ACC112 (cell line): ENCODE results near the gene RADIL.

Experiments used
- H2AFZ ChIP-seq: fragments of 200-600 bp; sonication (generic); one replicate; pipeline ENCODE4 v1.6.0; 2017; ENCODE audit warnings: antibody characterized with exemption, low read length; ENCODE audit not compliant: unreplicated experiment
- H3K27ac ChIP-seq: fragments of 200-600 bp; sonication (generic); 2 replicates; pipeline ENCODE4 v1.5.1; 2014; ENCODE audit warnings: low read depth, mild to moderate bottlenecking, antibody characterized with exemption, low read length, moderate library complexity
- H3K27me3 ChIP-seq: fragments of 200-600 bp; sonication (generic); 2 replicates; pipeline ENCODE4 v1.6.1; 2014; ENCODE audit warnings: mild to moderate bottlenecking, antibody characterized with exemption, low read length, moderate library complexity, mixed read lengths; ENCODE audit not compliant: insufficient read depth
- H3K36me3 ChIP-seq: fragments of 200-600 bp; sonication (generic); 2 replicates; pipeline ENCODE4 v1.6.1; 2016; ENCODE audit warnings: mild to moderate bottlenecking, antibody characterized with exemption, low read length, moderate library complexity, mixed read lengths; ENCODE audit not compliant: insufficient read depth
- H3K4me1 ChIP-seq: fragments of 200-600 bp; sonication (generic); one replicate; pipeline ENCODE4 v1.6.1; 2016; ENCODE audit warnings: low read length, mixed read lengths; ENCODE audit not compliant: insufficient read depth, unreplicated experiment, control insufficient read depth
- H3K4me3 ChIP-seq: fragments of 200-600 bp; sonication (generic); 2 replicates; pipeline ENCODE4 v1.5.1; 2014; ENCODE audit warnings: mild to moderate bottlenecking, low read depth, low read length
- H3K79me2 ChIP-seq: fragments of 200-600 bp; sonication (generic); one replicate; pipeline ENCODE4 v1.6.0; 2016; ENCODE audit warnings: low read length; ENCODE audit not compliant: control insufficient read depth, unreplicated experiment, insufficient read depth

The RADIL gene

GRCh38 chr7:4868493-4868892, 15.0 kb downstream of the RADIL start:
- H2AFZ ChIP-seq = no peak overlapping the region
- no peaks in the 10 kb centered on the region for H3K4me1 ChIP-seq
- no peaks in the 10 kb centered on the region for H3K36me3 ChIP-seq
- H3K4me3 ChIP-seq = no peak overlapping the region
- H3K79me2 ChIP-seq = no peaks in the 10 kb centered on the region
- H3K27me3 ChIP-seq = peaks cover 16% of the 10 kb centered on the region
- H3K27ac ChIP-seq = no peak overlapping the region

GRCh38 chr7:4866528-4867496, 16.7 kb downstream of the RADIL start:
- H3K27me3 ChIP-seq = peaks cover 28% of the 10 kb centered on the region
- no peak overlapping the region for H3K27ac ChIP-seq
- H3K36me3 ChIP-seq = no peaks in the 10 kb centered on the region
- no peak overlapping the region for H3K4me3 ChIP-seq
- no peaks in the 10 kb centered on the region for H3K4me1 ChIP-seq
- no peaks in the 10 kb centered on the region for H3K79me2 ChIP-seq
- no peak overlapping the region for H2AFZ ChIP-seq

- Histone ChIP-seq H3K4me1 (no peaks in the 10 kb centered on the region), H3K27me3 (peaks cover 63% of the 10 kb centered on the region), H3K36me3 (no peaks in the 10 kb centered on the region), H3K4me3 (no peak overlapping the region), H3K79me2 (no peaks in the 10 kb centered on the region), H3K27ac (no peak overlapping the region), H2AFZ (no peak overlapping the region)
Observed at GRCh38 chr7:4862156-4862555, 21.4 kb downstream of the RADIL start.

GRCh38 chr7:4861673-4862072, 21.8 kb downstream of the RADIL start, which contains the start of gene PAPOLB:
PAPOLB (minus strand) TSS chr7:4862030; CDS start chr7:4861810, 220 bp downstream.
- Histone ChIP-seq H3K36me3 (no peaks in the 10 kb centered on the region), H3K79me2 (no peaks in the 10 kb centered on the region), H2AFZ (no peak within 1 kb of the TSS), H3K4me3 (no peak within 1 kb of the TSS), H3K27ac (no peak within 1 kb of the TSS), H3K27me3 (peaks cover 63% of the 10 kb centered on the region), H3K4me1 (no peaks in the 10 kb centered on the region)

- no peaks in the 10 kb centered on the region for H3K4me1 ChIP-seq
- H3K27me3 ChIP-seq = peaks cover 63% of the 10 kb centered on the region
- H3K36me3 ChIP-seq = no peaks in the 10 kb centered on the region
- H3K4me3 ChIP-seq = no peak overlapping the region
- no peak overlapping the region for H3K27ac ChIP-seq
- H3K79me2 ChIP-seq = no peaks in the 10 kb centered on the region
- no peak overlapping the region for H2AFZ ChIP-seq
Observed at GRCh38 chr7:4861227-4861626, 22.3 kb downstream of the RADIL start.

- Histone ChIP-seq H3K27ac (no peak overlapping the region), H3K4me3 (no peak overlapping the region), H2AFZ (no peak overlapping the region), H3K4me1 (no peaks in the 10 kb centered on the region), H3K79me2 (no peaks in the 10 kb centered on the region), H3K27me3 (peaks cover 38% of the 10 kb centered on the region), H3K36me3 (no peaks in the 10 kb centered on the region)
Observed at GRCh38 chr7:4857189-4857588, 26.3 kb downstream of the RADIL start.

GRCh38 chr7:4856336-4857057, 27.0 kb downstream of the RADIL start:
- Histone ChIP-seq H3K27ac (no peak overlapping the region), H3K36me3 (no peaks in the 10 kb centered on the region), H3K27me3 (peaks cover 31% of the 10 kb centered on the region), H3K79me2 (no peaks in the 10 kb centered on the region), H3K4me1 (no peaks in the 10 kb centered on the region), H3K4me3 (no peak overlapping the region), H2AFZ (no peak overlapping the region)

GRCh38 chr7:4854916-4855315, 28.6 kb downstream of the RADIL start:
- no peak overlapping the region for H3K27ac ChIP-seq
- no peak overlapping the region for H2AFZ ChIP-seq
- H3K36me3 ChIP-seq = no peaks in the 10 kb centered on the region
- H3K27me3 ChIP-seq = peaks cover 16% of the 10 kb centered on the region
- H3K79me2 ChIP-seq = no peaks in the 10 kb centered on the region
- H3K4me3 ChIP-seq = no peak overlapping the region
- H3K4me1 ChIP-seq = no peaks in the 10 kb centered on the region

GRCh38 chr7:4851459-4852422, 31.8 kb downstream of the RADIL start:
- Histone ChIP-seq H3K4me1 (no peaks in the 10 kb centered on the region), H3K79me2 (no peaks in the 10 kb centered on the region), H3K27me3 (no peaks in the 10 kb centered on the region), H2AFZ (no peak overlapping the region), H3K27ac (no peak overlapping the region), H3K36me3 (no peaks in the 10 kb centered on the region), H3K4me3 (no peak overlapping the region)

- no peak overlapping the region for H3K27ac ChIP-seq
- no peaks in the 10 kb centered on the region for H3K79me2 ChIP-seq
- no peaks in the 10 kb centered on the region for H3K27me3 ChIP-seq
- H3K4me3 ChIP-seq = no peak overlapping the region
- H3K36me3 ChIP-seq = no peaks in the 10 kb centered on the region
- H2AFZ ChIP-seq = no peak overlapping the region
- no peaks in the 10 kb centered on the region for H3K4me1 ChIP-seq
Observed at GRCh38 chr7:4850262-4850795, 33.2 kb downstream of the RADIL start.
